ENCODE measurements around the gene KLF3. TPM values are rescaled to one million over a fixed set of nuclear protein-coding genes. Genes with fewer than 3 reads are reported as not detected.

KLF3 gene
- polyA plus RNA-seq, 1 donor: 28.2 TPM

GRCh38 chr4:38695809-38696208 lies 31.8 kb downstream of the KLF3 start:
- DNase-seq (ENCODE audit: low read depth): no peak

- no peak for DNase-seq (ENCODE audit: low read depth)
These were observed 32.7 kb downstream of the KLF3 start for GRCh38 chr4:38696697-38697096.

- no peak for DNase-seq (ENCODE audit: low read depth)
These were observed 34.2 kb downstream of the KLF3 start for GRCh38 chr4:38698176-38698575.

GRCh38 chr4:38699112-38699511 lies 35.1 kb downstream of the KLF3 start:
- DNase-seq (ENCODE audit: low read depth): no peak

- no peak for DNase-seq (ENCODE audit: low read depth)
These were observed 39.6 kb downstream of the KLF3 start for GRCh38 chr4:38703635-38704034.

- DNase-seq (ENCODE audit: low read depth): no peak
These were observed 40.7 kb downstream of the KLF3 start for GRCh38 chr4:38704622-38705154.

GRCh38 chr4:38706301-38706700 lies 42.3 kb downstream of the KLF3 start:
- DNase-seq (ENCODE audit: low read depth): no peak

GRCh38 chr4:38710053-38710452 lies 46.1 kb downstream of the KLF3 start:
- no peak for DNase-seq (ENCODE audit: low read depth)

- DNase-seq (ENCODE audit: low read depth): no peak
These were observed 47.1 kb downstream of the KLF3 start for GRCh38 chr4:38711066-38711465.

- no peak for DNase-seq (ENCODE audit: low read depth)
These were observed 51.1 kb downstream of the KLF3 start for GRCh38 chr4:38715050-38715449.

- no peak for DNase-seq (ENCODE audit: low read depth)
These were observed 52.3 kb downstream of the KLF3 start for GRCh38 chr4:38716256-38716655.

- DNase-seq (ENCODE audit: low read depth): no peak
These were observed 53.6 kb downstream of the KLF3 start for GRCh38 chr4:38717604-38718003.

- no peak for DNase-seq (ENCODE audit: low read depth)
These were observed 59.1 kb downstream of the KLF3 start for GRCh38 chr4:38723114-38723513.

GRCh38 chr4:38723726-38724474 lies 59.9 kb downstream of the KLF3 start:
- no peak for DNase-seq (ENCODE audit: low read depth)

GRCh38 chr4:38724475-38724808 lies 60.4 kb downstream of the KLF3 start:
- no peak for DNase-seq (ENCODE audit: low read depth)

- DNase-seq (ENCODE audit: low read depth): no peak
These were observed 64.7 kb downstream of the KLF3 start for GRCh38 chr4:38728631-38729141.

GRCh38 chr4:38730493-38730829 lies 66.5 kb downstream of the KLF3 start:
- DNase-seq (ENCODE audit: low read depth): no peak

GRCh38 chr4:38730830-38731646 lies 67.0 kb downstream of the KLF3 start:
- no peak for DNase-seq (ENCODE audit: low read depth)

GRCh38 chr4:38733663-38734062 lies 69.7 kb downstream of the KLF3 start:
- no peak for DNase-seq (ENCODE audit: low read depth)

GRCh38 chr4:38734446-38734845 lies 70.4 kb downstream of the KLF3 start:
- no peak for DNase-seq (ENCODE audit: low read depth)

- no peak for DNase-seq (ENCODE audit: low read depth)
These were observed 70.9 kb downstream of the KLF3 start for GRCh38 chr4:38734911-38735310.

- no peak for DNase-seq (ENCODE audit: low read depth)
These were observed 71.9 kb downstream of the KLF3 start for GRCh38 chr4:38735870-38736269.
